Subcutaneous adipose tissue (tissue), 4 donors: ENCODE data around the gene AUTS2. TPM values are rescaled to one million over a fixed set of nuclear protein-coding genes. Genes with fewer than 3 reads are reported as not detected.

ENCODE experiments used
- total RNA-seq, 4 donors: library from RNA; depleted of rRNA; stranded (reverse); fragments of >200 nt; gene quantifications; one replicate each; pipeline ENCODE4 v1.1.0, GENCODE V29; 2016
- TF ChIP-seq, protein P1 (sequence below): fragments of 450-650 bp; IDR thresholded peaks from one replicate; pipeline ENCODE4 v1.5.1; 2016; ENCODE audit warnings: low read depth, mild to moderate bottlenecking, control low read depth, antibody characterized with exemption, moderate library complexity

Gene AUTS2
- total RNA-seq, 4 donors from 2014 or later: 22.4 to 46.9 (median 27.4) TPM

DNA sequence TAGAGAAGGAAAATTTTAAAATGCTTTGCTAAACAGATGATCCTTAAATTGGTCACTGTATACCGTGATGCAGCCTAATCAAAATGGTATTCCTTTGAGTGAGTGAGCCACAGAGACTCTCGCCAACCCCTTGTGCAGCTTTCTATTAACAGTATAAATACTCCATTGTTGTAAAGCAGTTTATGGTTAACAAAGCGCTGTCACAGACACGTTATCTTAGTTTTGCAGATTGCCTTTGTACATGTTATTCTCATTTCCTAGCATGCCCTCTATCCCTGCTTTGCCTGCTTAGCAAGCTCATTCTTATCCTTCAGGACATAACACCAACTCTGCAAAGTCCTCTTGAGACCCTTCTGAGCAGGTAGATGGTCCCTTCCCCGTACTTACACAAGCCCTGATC lies 694.4 kb downstream of the AUTS2 start:
- TF ChIP-seq, protein P1, sequence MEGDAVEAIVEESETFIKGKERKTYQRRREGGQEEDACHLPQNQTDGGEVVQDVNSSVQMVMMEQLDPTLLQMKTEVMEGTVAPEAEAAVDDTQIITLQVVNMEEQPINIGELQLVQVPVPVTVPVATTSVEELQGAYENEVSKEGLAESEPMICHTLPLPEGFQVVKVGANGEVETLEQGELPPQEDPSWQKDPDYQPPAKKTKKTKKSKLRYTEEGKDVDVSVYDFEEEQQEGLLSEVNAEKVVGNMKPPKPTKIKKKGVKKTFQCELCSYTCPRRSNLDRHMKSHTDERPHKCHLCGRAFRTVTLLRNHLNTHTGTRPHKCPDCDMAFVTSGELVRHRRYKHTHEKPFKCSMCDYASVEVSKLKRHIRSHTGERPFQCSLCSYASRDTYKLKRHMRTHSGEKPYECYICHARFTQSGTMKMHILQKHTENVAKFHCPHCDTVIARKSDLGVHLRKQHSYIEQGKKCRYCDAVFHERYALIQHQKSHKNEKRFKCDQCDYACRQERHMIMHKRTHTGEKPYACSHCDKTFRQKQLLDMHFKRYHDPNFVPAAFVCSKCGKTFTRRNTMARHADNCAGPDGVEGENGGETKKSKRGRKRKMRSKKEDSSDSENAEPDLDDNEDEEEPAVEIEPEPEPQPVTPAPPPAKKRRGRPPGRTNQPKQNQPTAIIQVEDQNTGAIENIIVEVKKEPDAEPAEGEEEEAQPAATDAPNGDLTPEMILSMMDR: no peak

DNA sequence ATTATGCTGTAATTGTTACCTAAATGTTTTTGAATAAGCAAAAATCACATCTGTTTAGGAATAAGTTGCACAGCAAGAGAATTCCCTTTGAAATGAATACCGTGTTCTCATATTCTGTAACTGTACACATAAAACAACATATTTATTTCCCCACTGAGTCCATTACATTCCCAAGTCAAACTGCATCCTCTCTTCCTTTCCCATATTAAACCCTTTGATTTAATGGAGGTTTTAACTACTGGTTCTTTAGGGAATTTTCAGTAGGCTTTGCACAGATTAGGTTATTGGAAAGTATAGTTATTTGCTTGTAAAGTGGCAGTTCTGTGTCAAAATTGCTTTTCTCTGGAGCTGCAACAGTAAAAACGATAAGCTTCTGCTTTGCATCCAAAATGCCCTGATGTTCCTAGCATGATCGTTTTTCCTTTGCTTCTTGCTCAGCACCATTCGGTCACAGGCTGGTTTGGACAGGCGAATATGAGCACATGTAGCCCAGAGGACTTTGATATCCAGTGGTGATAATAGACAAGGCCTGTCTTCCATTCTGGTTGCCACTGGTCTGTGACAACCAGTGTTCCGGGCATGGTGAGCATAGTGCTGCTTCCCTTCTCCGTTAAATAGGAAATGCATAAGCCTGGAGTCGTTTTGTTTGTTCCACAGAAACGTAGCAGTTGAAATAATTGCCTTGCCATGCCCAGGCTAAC lies 696.1 kb downstream of the AUTS2 start:
- TF ChIP-seq, protein P1: no peak

DNA sequence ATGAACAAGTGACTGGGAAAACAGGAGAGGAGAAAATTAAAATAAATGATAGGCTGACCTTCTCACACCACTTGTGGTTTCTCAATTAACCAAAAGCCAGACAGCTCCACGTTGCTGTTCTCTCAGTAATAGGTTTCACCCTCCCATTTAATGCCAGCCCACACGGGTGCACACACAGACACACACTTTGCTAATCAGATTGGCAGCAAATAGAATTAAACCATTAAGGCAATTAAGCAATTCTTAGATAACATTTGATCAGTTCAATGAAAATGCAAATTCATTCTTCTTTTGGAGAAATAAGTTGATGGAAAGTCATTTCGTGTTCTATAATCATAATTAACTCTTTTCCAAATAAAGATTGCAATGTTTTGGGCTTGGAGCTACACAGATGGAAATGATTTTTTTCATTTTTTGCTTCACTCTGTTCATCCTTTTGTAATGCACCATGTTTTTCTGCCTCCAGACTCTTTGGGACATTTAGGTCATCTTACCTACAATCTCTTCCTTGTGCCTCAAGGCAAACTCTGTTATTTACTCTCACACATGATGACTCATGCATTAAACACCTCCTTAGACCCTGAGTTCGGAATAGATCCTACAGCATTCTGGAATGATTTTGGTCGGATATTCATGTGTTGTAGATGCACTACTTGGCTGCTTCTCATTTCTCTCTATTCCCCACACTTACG lies 700.7 kb downstream of the AUTS2 start:
- TF ChIP-seq, protein P1: no peak

DNA sequence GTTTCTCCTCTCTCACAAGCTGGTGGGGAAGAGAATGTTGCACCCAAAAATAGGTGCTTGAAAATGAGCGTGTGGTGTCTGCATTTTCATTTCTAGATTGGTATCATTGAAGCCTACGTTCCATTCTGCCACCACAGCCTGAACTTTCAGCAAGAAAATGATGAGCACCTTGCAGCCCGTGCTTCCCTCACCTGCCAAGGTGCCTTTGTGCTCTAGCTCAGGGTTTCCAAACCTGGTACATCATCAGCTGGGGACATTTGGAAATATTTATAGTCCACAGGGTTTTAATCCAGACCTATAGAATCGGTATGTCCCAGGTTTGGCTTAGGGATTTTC lies 701.2 kb downstream of the AUTS2 start:
- TF ChIP-seq, protein P1: no peak

DNA sequence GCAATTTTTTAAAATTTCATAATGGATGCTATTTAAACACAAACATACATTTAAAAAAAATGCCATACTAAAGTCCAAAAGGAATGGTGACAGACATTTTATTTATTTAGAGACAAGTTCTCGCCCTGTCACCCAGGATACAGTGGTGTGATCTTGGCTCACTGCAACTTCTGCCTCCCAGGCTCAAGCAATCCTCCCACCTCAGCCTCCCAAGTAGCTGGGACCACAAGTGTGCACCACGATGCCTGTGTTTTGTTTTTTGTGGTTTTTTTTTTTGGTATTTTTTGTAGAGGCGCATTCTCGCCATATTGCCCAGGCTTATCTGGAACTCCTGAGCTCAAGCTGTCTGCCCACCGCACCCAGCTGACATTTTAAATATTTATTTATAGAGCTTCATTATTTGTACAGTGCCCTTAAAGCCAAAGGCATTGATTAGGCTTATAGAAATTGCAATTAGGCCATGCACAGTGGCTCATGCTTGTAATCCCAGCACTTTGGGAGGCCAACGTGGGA lies 703.5 kb downstream of the AUTS2 start:
- TF ChIP-seq, protein P1: no peak

DNA sequence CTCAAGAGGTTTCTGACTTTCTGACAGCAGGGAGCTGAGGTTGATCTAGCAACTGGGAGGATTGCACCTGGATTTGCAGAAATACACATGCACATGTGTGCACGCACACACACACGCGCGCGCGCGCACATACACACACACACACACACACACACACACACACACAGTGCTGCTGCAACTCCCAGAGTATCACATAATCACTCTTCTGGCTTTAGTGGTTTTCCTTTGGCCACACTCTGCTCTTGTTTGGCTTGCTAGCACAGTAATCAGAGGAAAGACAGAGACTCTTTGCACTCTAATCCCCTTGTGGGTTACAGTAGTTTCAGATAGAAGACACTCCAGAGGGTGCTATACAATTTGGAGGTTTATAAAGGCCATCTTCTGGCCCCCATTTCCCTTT lies 705.0 kb downstream of the AUTS2 start:
- TF ChIP-seq, protein P1: no peak

DNA sequence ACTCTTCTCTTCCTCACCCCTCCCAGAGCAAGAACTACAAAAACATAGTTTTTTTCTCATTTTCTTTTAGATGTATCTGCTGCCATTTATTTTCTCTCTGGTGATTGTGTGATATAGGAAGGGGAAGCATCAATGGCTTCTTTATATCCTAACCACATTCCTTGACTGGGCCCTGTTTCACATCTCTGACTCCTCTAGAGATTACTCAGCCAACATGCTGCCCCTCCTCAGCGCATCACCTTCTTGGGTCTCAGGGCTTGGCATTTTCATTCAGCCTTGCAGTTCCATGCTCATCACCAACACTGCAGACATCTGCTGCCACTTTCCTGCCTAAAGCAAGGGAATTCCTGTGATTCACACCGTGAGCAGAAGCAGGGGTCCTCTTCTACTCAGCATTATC lies 705.5 kb downstream of the AUTS2 start:
- TF ChIP-seq, protein P1: no peak
